HG03064 (cell line): ENCODE results near the gene GGA3.
A peak's percentile ranks its signal among the peaks of the same experiment; 100 is the strongest.
"Not testable (repeated sequence)": the region's sequence is repeated elsewhere in the genome, so short reads cannot be mapped to it uniquely, and the experiment has no call there.

Experiments
- ATAC-seq: cut with Tn5 transposase; IDR thresholded peaks from one replicate; pipeline ENCODE4 v1.9.1; 2021; ENCODE audit warnings: low read depth; ENCODE audit not compliant: unreplicated experiment

The GGA3 gene

GRCh38 chr17:75261336-75262111, at the start of gene GGA3, which contains the start of gene MRPS7:
TSS of gene GGA3 (minus strand) at chr17:75261606. CDS start at chr17:75261587, 19 bp downstream.
TSS of gene MRPS7 (plus strand) at chr17:75261879. CDS start at chr17:75261901, 22 bp downstream.
- peak; percentile 85 for ATAC-seq

GRCh38 chr17:75308732-75309629, 47.6 kb upstream of the GGA3 start:
- ATAC-seq, result no peak

- no peak for ATAC-seq
Measured at GRCh38 chr17:75307957-75308731, 46.7 kb upstream of the GGA3 start.

GRCh38 chr17:75301502-75302206, 40.2 kb upstream of the GGA3 start:
- ATAC-seq, result no peak

GRCh38 chr17:75301049-75301448, 39.6 kb upstream of the GGA3 start:
- no peak for ATAC-seq

- ATAC-seq, result no peak
Measured at GRCh38 chr17:75300280-75300679, 38.9 kb upstream of the GGA3 start.

GRCh38 chr17:75295201-75296158, 34.1 kb upstream of the GGA3 start:
- peak; percentile 54 for ATAC-seq

GRCh38 chr17:75292810-75293448, 31.5 kb upstream of the GGA3 start:
- ATAC-seq, result not testable (repeated sequence)

- ATAC-seq, result peak; percentile 17
Measured at GRCh38 chr17:75289832-75290337, 28.5 kb upstream of the GGA3 start.

GRCh38 chr17:75289115-75289831, 27.9 kb upstream of the GGA3 start, which contains the start of gene SLC25A19:
TSS of gene SLC25A19 (minus strand) at chr17:75289433. CDS start at chr17:75286764, 2,669 bp downstream.
- ATAC-seq, result peak; percentile 80

- peak; percentile 6 for ATAC-seq
Measured at GRCh38 chr17:75288770-75289114, 27.3 kb upstream of the GGA3 start.

GRCh38 chr17:75288359-75288758, 27.0 kb upstream of the GGA3 start:
- ATAC-seq, result no peak

- no peak for ATAC-seq
Measured at GRCh38 chr17:75287221-75287620, 25.8 kb upstream of the GGA3 start.

GRCh38 chr17:75285123-75285522, 23.7 kb upstream of the GGA3 start:
- no peak for ATAC-seq

- ATAC-seq, result not testable (repeated sequence)
Measured at GRCh38 chr17:75280189-75280588, 18.8 kb upstream of the GGA3 start.

- ATAC-seq, result no peak
Measured at GRCh38 chr17:75277664-75278071, 16.3 kb upstream of the GGA3 start.

- ATAC-seq, result no peak
Measured at GRCh38 chr17:75273977-75274708, 12.7 kb upstream of the GGA3 start.
